Measurements from ENCODE around the gene HPS5.
"Not testable (repeated sequence)": the region's sequence is repeated elsewhere in the genome, so short reads cannot be mapped to it uniquely, and the experiment has no call there.

The HPS5 gene

DNA sequence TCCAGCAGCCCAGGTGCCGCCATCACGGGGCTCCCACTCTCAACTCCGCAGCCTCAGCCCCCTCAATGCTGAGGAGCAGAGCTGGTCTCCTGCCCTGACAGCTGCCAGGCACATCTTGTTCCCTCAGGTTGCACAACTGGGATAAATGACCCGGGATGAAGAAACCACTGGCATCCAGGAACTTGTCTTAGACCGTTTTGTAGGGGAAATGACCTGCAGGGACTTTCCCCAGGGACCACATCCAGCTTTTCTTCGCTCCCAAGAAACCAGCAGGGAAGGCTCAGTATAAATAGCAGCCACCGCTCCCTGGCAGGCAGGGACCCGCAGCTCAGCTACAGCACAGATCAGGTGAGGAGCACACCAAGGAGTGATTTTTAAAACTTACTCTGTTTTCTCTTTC, 56.0 kb downstream of the HPS5 start, which contains the start of gene SAA1:
Gene SAA1, plus strand, starts transcription at position 316 of the 400 bp plus-strand sequence. CDS start 624 bp downstream, outside the sequence.
- no peak within 1 kb of the TSS for H3K4me3 ChIP-seq (ENCODE audit: low read depth, low read length)
- no peak for DNase-seq (ENCODE audit: low read depth)
- TF ChIP-seq, protein P1, sequence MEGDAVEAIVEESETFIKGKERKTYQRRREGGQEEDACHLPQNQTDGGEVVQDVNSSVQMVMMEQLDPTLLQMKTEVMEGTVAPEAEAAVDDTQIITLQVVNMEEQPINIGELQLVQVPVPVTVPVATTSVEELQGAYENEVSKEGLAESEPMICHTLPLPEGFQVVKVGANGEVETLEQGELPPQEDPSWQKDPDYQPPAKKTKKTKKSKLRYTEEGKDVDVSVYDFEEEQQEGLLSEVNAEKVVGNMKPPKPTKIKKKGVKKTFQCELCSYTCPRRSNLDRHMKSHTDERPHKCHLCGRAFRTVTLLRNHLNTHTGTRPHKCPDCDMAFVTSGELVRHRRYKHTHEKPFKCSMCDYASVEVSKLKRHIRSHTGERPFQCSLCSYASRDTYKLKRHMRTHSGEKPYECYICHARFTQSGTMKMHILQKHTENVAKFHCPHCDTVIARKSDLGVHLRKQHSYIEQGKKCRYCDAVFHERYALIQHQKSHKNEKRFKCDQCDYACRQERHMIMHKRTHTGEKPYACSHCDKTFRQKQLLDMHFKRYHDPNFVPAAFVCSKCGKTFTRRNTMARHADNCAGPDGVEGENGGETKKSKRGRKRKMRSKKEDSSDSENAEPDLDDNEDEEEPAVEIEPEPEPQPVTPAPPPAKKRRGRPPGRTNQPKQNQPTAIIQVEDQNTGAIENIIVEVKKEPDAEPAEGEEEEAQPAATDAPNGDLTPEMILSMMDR (IDR thresholded peaks at IDR 0.05; ENCODE audit: low read depth, low read length): no peak
- TF ChIP-seq MYC (IDR thresholded peaks at IDR 0.05; ENCODE audit: low read depth, low read length): no peak
- TF ChIP-seq, protein P2, sequence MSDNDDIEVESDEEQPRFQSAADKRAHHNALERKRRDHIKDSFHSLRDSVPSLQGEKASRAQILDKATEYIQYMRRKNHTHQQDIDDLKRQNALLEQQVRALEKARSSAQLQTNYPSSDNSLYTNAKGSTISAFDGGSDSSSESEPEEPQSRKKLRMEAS (IDR thresholded peaks at IDR 0.05; ENCODE audit: low read depth, low read length): no peak
- no peak for TF ChIP-seq POLR2A (IDR thresholded peaks at IDR 0.05; ENCODE audit: extremely low read depth, insufficient read length)

DNA sequence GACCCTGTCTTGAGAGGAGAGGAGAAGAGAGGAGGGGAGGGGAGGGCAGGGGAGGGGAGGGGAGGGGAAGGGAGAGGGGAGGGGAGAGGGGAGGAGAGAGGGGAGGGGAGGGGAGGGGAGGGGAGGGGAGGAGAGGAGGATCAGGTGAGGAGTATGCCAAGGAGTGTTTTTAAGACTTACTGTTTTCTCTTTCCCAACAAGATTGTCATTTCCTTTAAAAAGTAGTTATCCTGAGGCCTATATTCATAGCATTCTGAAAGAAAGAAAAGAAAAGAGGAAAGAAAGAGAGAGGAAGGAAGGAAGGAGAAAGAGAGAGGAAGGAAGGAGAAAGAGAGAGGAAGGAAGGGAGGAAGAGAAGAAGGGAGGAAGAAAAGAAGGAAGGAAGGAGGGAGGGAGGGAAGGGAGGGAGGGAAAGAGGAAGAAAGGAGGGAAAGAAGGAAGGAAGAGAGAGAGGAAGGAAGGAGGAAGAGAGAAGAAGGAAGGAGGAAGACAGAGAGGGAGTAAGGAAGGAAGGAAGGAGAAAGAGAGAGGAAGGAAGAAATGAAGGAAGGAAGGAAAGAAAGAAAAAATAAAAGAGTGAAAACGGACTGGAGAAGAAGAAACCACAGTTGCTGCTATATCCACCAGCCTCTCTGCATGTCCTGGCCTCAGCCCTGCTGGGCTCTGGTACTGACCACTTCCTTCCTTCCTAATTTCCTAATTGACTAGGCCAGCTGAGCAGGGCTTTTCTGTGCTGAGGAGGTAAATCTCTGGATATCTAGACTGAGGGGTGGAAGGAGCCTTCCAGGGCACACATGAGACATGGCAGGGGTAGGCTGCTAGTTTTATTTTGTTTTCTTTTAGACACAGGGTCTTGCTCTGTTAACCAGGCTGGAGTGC, 57.0 kb downstream of the HPS5 start:
- no peak overlapping the region for H3K4me3 ChIP-seq (ENCODE audit: low read depth, low read length)
- TF ChIP-seq POLR2A (IDR thresholded peaks at IDR 0.05; ENCODE audit: extremely low read depth, insufficient read length) (no peak), MYC (IDR thresholded peaks at IDR 0.05; ENCODE audit: low read depth, low read length) (no peak)
- TF ChIP-seq, protein P2 (IDR thresholded peaks at IDR 0.05; ENCODE audit: low read depth, low read length): no peak
- TF ChIP-seq, protein P1 (IDR thresholded peaks at IDR 0.05; ENCODE audit: low read depth, low read length): no peak
- DNase-seq (ENCODE audit: low read depth): no peak

DNA sequence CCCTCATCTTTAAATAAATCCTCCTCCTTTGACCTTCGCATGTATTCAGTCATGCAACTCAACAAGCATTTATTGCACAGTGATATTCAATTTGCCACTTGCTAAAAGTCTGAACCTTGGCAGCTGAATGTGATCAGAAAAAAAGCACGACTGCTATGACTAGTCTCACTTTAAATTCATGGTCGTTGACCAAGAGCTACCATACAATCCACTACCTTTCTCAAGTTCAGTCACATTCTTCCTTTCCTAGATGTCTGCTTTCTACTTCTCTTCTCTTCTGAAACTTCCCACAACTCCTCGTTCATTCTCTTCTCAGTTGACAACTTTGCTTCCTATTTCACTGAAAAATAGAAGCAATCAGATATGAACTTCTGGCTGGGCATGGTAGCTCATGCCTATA, 57.9 kb downstream of the HPS5 start:
- no peak for DNase-seq (ENCODE audit: low read depth)
- no peak overlapping the region for H3K4me3 ChIP-seq (ENCODE audit: low read depth, low read length)
- no peak for TF ChIP-seq POLR2A (IDR thresholded peaks at IDR 0.05; ENCODE audit: extremely low read depth, insufficient read length)
- TF ChIP-seq, protein P1 (IDR thresholded peaks at IDR 0.05; ENCODE audit: low read depth, low read length): no peak
- TF ChIP-seq MYC (IDR thresholded peaks at IDR 0.05; ENCODE audit: low read depth, low read length): no peak
- TF ChIP-seq, protein P2 (IDR thresholded peaks at IDR 0.05; ENCODE audit: low read depth, low read length): no peak

DNA sequence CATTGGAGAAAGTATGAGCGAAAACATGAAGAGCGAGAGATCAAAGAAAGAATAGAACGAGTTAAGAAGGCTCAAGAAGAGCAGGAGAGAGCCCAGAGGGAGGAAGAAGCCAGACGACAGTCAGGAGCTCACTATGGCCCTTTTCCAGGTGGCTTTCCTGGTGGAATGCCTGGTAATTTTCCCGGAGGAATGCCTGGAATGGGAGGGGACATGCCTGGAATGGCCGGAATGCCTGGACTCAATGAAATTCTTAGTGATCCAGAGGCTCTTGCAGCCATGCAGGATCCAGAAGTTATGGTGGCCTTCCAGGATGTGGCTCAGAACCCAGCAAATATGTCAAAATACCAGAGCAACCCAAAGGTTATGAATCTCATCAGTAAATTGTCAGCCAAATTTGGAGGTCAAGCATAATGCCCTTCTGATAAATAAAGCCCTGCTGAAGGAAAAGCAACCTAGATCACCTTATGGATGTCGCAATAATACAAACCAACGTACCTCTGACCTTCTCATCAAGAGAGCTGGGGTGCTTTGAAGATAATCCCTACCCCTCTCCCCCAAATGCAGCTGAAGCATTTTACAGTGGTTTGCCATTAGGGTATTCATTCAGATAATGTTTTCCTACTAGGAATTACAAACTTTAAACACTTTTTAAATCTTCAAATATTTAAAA, 59.1 kb downstream of the HPS5 start:
- not testable (repeated sequence) for DNase-seq (ENCODE audit: low read depth); H3K4me3 ChIP-seq (ENCODE audit: low read depth, low read length)

DNA sequence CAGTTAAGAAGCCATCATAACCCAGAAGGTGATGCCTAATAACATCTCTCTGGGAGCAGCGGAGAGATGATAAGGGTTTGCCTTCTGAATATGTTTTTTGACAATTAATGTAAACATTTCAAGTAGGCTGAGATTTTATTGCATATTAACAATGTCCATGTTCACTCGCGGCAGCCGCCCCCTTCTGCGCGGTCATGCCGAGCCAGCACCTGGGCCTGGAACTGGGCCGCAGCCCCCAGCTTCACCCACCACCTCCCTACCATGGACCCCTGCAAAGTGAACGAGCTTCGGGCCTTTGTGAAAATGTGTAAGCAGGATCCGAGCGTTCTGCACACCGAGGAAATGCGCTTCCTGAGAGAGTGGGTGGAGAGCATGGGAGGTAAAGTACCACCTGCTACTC, 60.2 kb downstream of the HPS5 start:
- TF ChIP-seq, protein P2 (IDR thresholded peaks at IDR 0.05; ENCODE audit: low read depth, low read length): no peak
- TF ChIP-seq MYC (IDR thresholded peaks at IDR 0.05; ENCODE audit: low read depth, low read length): no peak
- no peak for TF ChIP-seq POLR2A (IDR thresholded peaks at IDR 0.05; ENCODE audit: extremely low read depth, insufficient read length)
- TF ChIP-seq, protein P1 (IDR thresholded peaks at IDR 0.05; ENCODE audit: low read depth, low read length): no peak
- DNase-seq (ENCODE audit: low read depth): no peak
- no peak overlapping the region for H3K4me3 ChIP-seq (ENCODE audit: low read depth, low read length)

DNA sequence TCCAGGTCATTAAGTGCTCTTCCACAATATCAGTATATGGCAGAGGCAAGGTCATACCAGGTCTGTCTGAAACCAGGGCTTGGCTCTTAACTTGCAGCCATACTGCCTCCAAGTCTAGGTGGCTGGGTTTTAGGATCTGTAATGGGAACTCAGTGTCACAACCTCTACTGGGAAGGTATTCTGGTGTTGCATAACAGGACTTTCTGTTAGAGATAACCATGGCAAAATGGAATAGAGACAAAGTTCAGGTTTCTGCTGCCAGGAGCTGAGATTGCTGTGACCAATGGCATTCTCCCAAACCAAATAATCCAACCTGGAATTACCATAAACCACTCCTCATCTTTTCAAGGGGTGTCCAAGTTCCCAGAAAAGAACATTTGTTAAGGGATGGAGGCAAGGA, 62.7 kb downstream of the HPS5 start:
- TF ChIP-seq, protein P1 (IDR thresholded peaks at IDR 0.05; ENCODE audit: low read depth, low read length): no peak
- no peak for DNase-seq (ENCODE audit: low read depth)
- H3K4me3 ChIP-seq (ENCODE audit: low read depth, low read length): no peak overlapping the region
